MM.1S (cell line): ENCODE measurements around the gene TBC1D7.

Source experiments
- DNase-seq: peaks from one replicate; pipeline ENCODE4 v3.0.0-alpha.2; 2015
- H2AFZ ChIP-seq: fragments of 300-600 bp; sonication (generic); 2 replicates; pipeline ENCODE4 v1.6.0; 2016; ENCODE audit warnings: antibody characterized with exemption, low read length
- H3F3A ChIP-seq: fragments of 300-600 bp; sonication (generic); 2 replicates; pipeline ENCODE4 v1.6.1; 2016; ENCODE audit warnings: mild to moderate bottlenecking, antibody characterized with exemption, low read length, moderate library complexity, mixed read lengths; ENCODE audit not compliant: insufficient read depth
- H3K27ac ChIP-seq: fragments of 300-600 bp; sonication (generic); 2 replicates; pipeline ENCODE4 v1.5.1; 2016; ENCODE audit warnings: mild to moderate bottlenecking, low read length
- H3K27me3 ChIP-seq: fragments of 300-600 bp; sonication (generic); replicated peaks from 2 replicates; pipeline ENCODE4 v1.6.0; 2016; ENCODE audit warnings: low read length; ENCODE audit not compliant: insufficient read depth
- H3K36me3 ChIP-seq: fragments of 300-600 bp; sonication (generic); replicated peaks from 2 replicates; pipeline ENCODE4 v1.6.1; 2016; ENCODE audit warnings: mild to moderate bottlenecking, low read length, mixed read lengths; ENCODE audit not compliant: insufficient read depth
- H3K4me1 ChIP-seq: fragments of 300-600 bp; sonication (generic); 2 replicates; pipeline ENCODE4 v1.6.1; 2016; ENCODE audit warnings: low read length, mixed read lengths
- H3K4me2 ChIP-seq: fragments of 300-600 bp; sonication (generic); 2 replicates; pipeline ENCODE4 v1.6.0; 2016; ENCODE audit warnings: low read depth, low read length
- H3K4me3 ChIP-seq: fragments of 300-600 bp; sonication (generic); 2 replicates; pipeline ENCODE4 v1.5.1; 2016; ENCODE audit warnings: low read length, mixed read lengths
- H3K79me2 ChIP-seq: fragments of 300-600 bp; sonication (generic); 2 replicates; pipeline ENCODE4 v1.6.1; 2016; ENCODE audit warnings: mixed run types, low read length, mixed read lengths
- H3K9ac ChIP-seq: fragments of 300-600 bp; sonication (generic); 2 replicates; pipeline ENCODE4 v1.6.1; 2016; ENCODE audit warnings: low read length, mixed read lengths
- H3K9me2 ChIP-seq: fragments of 300-600 bp; sonication (generic); replicated peaks from 2 replicates; pipeline ENCODE4 v1.6.1; 2016; ENCODE audit warnings: mild to moderate bottlenecking, low read length, mixed read lengths; ENCODE audit not compliant: insufficient read depth
- H3K9me3 ChIP-seq: fragments of 300-600 bp; sonication (generic); replicated peaks from 2 replicates; pipeline ENCODE4 v1.6.1; 2016; ENCODE audit warnings: mild to moderate bottlenecking, low read length, mixed read lengths; ENCODE audit not compliant: insufficient read depth
- H4K20me1 ChIP-seq: fragments of 300-600 bp; sonication (generic); 2 replicates; pipeline ENCODE4 v1.6.1; 2016; ENCODE audit warnings: mild to moderate bottlenecking, low read length, moderate library complexity, mixed read lengths; ENCODE audit not compliant: insufficient read depth
- EZH2 ChIP-seq: fragments of 300-600 bp; sonication (generic); optimal IDR thresholded peaks from 2 replicates; pipeline ENCODE3; 2017; ENCODE audit warnings: low read depth, mild to moderate bottlenecking, antibody characterized with exemption, low read length, mixed read lengths
- EZH2phosphoT487 ChIP-seq: fragments of 300-600 bp; sonication (generic); IDR thresholded peaks from 2 replicates; pipeline ENCODE4 v1.6.1; 2018; ENCODE audit warnings: antibody characterized with exemption, low read length
- TF ChIP-seq, protein P1 (sequence below): fragments of 300-600 bp; sonication (generic); IDR thresholded peaks from 2 replicates; pipeline ENCODE4 v1.5.1; 2016; ENCODE audit warnings: antibody characterized with exemption, low read length, mixed read lengths

TBC1D7 gene

DNA sequence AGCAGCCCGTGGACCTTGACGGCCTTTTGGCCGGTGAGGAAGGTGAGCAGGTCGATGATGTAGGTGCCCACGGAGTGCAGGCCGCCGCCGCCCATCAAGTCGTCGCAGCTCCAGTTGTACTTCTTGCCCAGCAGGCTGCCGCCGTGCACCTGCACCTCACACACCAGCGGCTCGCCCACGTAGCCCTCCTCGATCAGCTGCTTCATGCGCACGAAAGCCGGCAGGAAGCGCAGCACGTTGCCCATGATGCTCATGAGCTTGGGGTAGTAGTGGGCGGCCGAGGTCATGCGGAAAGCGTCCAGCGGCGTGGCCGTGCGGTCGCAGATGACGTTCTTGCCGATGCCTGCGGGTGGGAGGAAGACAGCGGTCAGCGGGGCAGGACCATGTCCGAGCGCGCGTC is 37.0 kb upstream of the TBC1D7 start:
- Histone ChIP-seq H3K4me1 (no peaks in the 10 kb centered on the region), H4K20me1 (no peaks in the 10 kb centered on the region), H3K9me3 (no peaks in the 10 kb centered on the region), H3K27ac (no peak overlapping the region), H3K36me3 (no peaks in the 10 kb centered on the region), H3K79me2 (no peaks in the 10 kb centered on the region), H3K9me2 (no peaks in the 10 kb centered on the region), H3K4me3 (no peak overlapping the region), H3K9ac (no peak overlapping the region), H3K4me2 (no peak overlapping the region), H3F3A (no peaks in the 10 kb centered on the region), H2AFZ (no peak overlapping the region), H3K27me3 (no peaks in the 10 kb centered on the region)
- no peak for TF ChIP-seq EZH2
- no peak for DNase-seq

DNA sequence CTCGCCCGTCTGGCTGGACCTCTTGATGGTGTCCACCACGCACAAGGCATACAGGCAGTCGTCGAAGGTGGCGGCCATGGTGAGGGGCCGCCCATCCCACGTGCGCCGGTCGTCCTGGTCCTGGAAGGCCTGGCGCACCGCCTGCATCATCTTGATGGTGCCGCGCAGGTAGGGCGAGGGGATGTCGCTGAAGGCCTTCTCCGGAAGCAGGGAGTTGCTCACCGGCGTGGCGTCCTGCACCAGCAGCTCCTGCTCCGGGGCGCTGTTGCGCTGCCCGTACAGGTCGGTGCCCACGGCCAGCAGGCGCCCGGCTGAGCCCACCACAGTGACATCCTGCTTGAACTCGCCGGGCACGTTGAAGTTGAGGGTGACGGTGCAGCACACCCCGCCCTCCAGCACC is 36.5 kb upstream of the TBC1D7 start:
- Histone ChIP-seq H3K9me3 (no peaks in the 10 kb centered on the region), H3K36me3 (no peaks in the 10 kb centered on the region), H3K4me2 (no peak overlapping the region), H3K79me2 (no peaks in the 10 kb centered on the region), H3K27me3 (no peaks in the 10 kb centered on the region), H3K27ac (no peak overlapping the region), H3F3A (no peaks in the 10 kb centered on the region), H3K4me3 (no peak overlapping the region), H2AFZ (no peak overlapping the region), H4K20me1 (no peaks in the 10 kb centered on the region), H3K9ac (no peak overlapping the region), H3K9me2 (no peaks in the 10 kb centered on the region), H3K4me1 (no peaks in the 10 kb centered on the region)
- TF ChIP-seq, protein P1, sequence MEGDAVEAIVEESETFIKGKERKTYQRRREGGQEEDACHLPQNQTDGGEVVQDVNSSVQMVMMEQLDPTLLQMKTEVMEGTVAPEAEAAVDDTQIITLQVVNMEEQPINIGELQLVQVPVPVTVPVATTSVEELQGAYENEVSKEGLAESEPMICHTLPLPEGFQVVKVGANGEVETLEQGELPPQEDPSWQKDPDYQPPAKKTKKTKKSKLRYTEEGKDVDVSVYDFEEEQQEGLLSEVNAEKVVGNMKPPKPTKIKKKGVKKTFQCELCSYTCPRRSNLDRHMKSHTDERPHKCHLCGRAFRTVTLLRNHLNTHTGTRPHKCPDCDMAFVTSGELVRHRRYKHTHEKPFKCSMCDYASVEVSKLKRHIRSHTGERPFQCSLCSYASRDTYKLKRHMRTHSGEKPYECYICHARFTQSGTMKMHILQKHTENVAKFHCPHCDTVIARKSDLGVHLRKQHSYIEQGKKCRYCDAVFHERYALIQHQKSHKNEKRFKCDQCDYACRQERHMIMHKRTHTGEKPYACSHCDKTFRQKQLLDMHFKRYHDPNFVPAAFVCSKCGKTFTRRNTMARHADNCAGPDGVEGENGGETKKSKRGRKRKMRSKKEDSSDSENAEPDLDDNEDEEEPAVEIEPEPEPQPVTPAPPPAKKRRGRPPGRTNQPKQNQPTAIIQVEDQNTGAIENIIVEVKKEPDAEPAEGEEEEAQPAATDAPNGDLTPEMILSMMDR: no peak
- TF ChIP-seq EZH2phosphoT487: no peak
- no peak for TF ChIP-seq EZH2
- DNase-seq: no peak

DNA sequence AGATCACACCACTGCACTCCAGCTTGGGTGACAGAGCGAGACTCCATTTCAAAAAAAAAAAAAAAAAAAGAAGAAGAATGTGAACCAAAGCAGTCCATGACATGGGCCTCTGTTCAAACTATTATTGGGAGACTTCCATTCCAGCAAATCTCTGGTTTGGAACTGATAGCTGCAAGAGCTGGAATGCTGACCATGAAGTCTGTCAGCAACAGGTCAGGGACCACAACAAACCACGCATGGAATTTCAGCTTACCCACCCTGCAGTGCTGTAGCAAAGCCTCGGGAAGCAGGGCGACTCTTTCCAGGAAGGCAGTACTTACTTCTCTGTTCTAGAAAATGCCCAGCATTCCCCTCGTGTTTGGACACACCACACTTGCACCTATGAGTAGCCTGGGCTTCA is 34.1 kb upstream of the TBC1D7 start:
- H3K9me3 ChIP-seq: no peaks in the 10 kb centered on the region
- no peaks in the 10 kb centered on the region for H4K20me1 ChIP-seq
- H2AFZ ChIP-seq: no peak overlapping the region
- DNase-seq: no peak
- no peak for TF ChIP-seq EZH2
- TF ChIP-seq, protein P1: no peak
- TF ChIP-seq EZH2phosphoT487: no peak
- no peak overlapping the region for H3K4me3 ChIP-seq
- no peaks in the 10 kb centered on the region for H3K36me3 ChIP-seq
- H3K79me2 ChIP-seq: no peaks in the 10 kb centered on the region
- no peak overlapping the region for H3K9ac ChIP-seq
- H3K4me2 ChIP-seq: no peak overlapping the region
- peaks cover 10% of the 10 kb centered on the region for H3K4me1 ChIP-seq
- peaks cover 6% of the 10 kb centered on the region for H3F3A ChIP-seq
- no peaks in the 10 kb centered on the region for H3K9me2 ChIP-seq
- H3K27me3 ChIP-seq: no peaks in the 10 kb centered on the region
- H3K27ac ChIP-seq: no peak overlapping the region

DNA sequence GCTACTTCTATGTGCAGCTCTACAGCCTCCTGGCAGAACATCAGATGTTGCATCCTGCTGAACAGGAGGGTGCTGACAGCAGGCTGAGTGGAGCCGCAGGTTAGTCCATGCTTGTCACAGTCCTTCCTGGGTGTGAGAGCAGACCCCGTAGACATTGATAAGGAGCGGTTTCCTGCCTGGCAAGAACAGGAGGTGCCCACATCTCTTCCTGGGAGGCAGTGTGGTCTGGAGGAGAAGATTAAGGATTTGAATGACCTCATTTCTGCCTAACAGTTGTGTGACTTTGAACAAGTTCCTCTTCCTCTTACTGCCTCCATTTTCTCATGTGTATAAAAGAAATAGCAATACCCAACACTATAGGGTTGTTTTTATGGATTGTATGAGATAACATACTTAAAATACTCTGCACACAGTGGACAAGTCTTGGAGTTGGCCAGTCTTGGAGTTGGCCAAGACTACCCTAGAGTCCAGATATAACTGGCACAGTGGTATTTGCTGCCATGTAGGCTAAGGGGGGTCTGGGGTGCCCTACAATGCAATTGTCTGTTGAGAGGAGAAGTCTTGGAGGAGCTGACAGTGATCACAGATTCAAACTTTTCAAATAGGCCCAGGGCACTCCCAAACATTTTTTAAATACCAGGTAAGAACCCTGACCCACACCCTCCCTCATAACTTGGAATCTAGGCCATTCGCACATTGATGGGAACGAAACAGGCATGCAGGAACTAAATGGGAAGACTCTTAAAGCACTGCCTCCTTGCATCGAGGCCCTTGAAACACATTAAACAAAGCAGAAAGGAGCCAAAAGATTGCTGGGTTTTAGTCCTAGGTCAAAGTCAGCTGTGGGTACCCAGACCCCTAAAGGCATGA is 32.6 kb upstream of the TBC1D7 start:
- Histone ChIP-seq H3K36me3 (no peaks in the 10 kb centered on the region), H3F3A (peaks cover 21% of the 10 kb centered on the region), H3K27me3 (no peaks in the 10 kb centered on the region), H3K4me2 (no peak overlapping the region), H3K9ac (no peak overlapping the region), H3K4me3 (no peak overlapping the region), H3K9me3 (no peaks in the 10 kb centered on the region), H3K27ac (no peak overlapping the region), H4K20me1 (no peaks in the 10 kb centered on the region), H3K79me2 (no peaks in the 10 kb centered on the region), H3K4me1 (peaks cover 23% of the 10 kb centered on the region), H3K9me2 (no peaks in the 10 kb centered on the region), H2AFZ (no peak overlapping the region)
- no peak for DNase-seq
- no peak for TF ChIP-seq EZH2phosphoT487
- TF ChIP-seq, protein P1: no peak
- TF ChIP-seq EZH2: no peak
